NCI-H526 treated with DMSO at 0.1 percent for 48 hours (cell line): ENCODE data around the gene SCAMP1.
A peak's percentile ranks its signal among the peaks of the same experiment; 100 is the strongest.
"Not testable (repeated sequence)": the region's sequence is repeated elsewhere in the genome, so short reads cannot be mapped to it uniquely, and the experiment has no call there.

Source experiments
- DNase-seq: peaks from one replicate; lab custom pipeline; 2025; lab: John Stamatoyannopoulos, UW

Gene SCAMP1

DNA sequence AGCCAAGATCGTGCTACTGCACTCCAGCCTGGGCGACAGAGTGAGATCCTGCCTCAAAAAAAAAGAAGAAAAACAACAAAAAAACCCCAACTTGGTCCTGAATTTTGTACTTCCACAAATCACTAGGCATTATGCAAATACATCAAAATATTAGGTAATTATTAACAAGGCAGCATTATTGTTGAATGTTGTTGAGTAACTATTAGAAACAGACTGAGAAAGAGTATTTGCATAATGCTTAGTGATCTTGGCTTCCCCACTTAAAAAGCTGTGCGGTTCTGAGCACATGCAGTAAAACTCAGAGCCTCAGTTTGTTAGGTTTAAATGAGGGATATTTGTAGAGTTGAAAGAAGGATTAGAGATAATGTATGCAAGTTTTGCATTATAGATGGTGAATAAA, 64.2 kb downstream of the SCAMP1 start:
- no peak for DNase-seq

- DNase-seq, result no peak
Observed at GRCh38 chr5:78429332-78429980, 69.0 kb downstream of the SCAMP1 start.

- DNase-seq, result no peak
Observed at GRCh38 chr5:78430866-78431265, 70.4 kb downstream of the SCAMP1 start.

- no peak for DNase-seq
Observed at GRCh38 chr5:78433972-78434371, 73.6 kb downstream of the SCAMP1 start.

DNA sequence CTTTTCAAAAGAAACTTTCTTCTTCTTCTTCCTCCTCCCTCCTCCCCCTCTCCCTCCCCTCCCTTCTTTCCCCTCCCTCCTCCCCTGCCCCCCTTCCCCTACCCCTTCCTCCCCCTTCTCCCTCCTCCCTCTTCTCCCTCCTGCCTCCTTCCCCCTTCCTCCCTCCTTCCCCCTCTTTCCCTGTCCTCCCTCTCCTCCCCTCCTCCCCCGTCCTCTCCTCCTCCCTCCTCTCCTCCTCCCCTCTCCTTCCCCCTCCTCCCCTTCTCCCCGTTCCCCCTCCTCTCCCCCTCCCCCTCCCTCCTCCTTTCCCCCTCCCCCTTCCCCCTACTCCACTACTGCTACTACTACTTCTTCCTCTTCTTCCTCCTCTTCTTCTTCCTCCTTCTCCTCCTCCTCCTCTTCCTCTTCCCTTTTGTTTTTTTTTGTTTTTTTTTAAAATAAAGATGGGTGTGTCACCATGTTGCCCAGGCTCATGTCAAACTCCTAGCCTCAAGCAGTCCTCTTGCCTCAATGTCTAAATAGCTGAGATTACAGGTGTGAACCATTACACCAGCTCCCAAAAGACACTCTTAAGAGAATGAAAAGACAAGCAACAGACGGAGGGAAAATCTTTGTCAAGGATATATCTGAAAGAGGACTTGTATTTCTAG, 87.5 kb downstream of the SCAMP1 start:
- no peak for DNase-seq

DNA sequence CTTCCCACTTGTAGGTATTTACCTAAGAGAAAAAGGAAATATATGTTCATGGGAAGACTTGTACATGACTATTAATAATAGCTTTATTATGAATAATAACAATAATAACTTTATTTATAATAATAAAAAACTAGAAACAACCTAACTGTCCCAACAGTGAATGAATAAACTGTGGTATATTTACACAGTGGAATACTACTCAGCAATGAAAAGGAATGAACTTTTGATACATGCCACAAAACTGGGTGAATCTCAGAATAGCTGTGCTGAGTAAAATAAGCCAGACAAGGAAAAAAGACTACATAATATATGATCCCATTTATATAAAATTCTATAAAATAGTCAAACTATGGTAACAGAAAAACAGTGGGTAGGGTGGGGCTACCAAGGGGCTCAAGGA, 88.7 kb downstream of the SCAMP1 start:
- DNase-seq, result no peak

GRCh38 chr5:78457507-78457906, 97.1 kb downstream of the SCAMP1 start:
- DNase-seq, result not testable (repeated sequence)

DNA sequence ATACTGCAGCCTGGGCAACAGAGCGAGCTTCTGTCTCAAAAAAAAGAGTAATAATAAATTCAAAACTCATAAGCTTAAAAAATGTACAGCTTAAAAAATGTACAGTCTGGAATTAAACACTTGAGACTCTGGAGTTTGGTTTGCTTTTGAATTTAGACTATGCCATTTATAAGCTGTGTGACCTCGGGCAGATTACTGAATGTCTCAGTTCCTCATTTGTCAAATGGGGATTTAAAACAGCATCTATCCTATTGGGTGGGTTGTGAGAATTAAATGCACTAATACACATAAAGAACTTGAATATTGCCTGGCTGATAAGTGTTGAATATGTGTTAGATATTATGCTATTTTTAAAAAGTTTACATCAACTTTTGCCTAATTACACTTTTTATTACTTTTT, 98.4 kb downstream of the SCAMP1 start:
- DNase-seq, result no peak

DNA sequence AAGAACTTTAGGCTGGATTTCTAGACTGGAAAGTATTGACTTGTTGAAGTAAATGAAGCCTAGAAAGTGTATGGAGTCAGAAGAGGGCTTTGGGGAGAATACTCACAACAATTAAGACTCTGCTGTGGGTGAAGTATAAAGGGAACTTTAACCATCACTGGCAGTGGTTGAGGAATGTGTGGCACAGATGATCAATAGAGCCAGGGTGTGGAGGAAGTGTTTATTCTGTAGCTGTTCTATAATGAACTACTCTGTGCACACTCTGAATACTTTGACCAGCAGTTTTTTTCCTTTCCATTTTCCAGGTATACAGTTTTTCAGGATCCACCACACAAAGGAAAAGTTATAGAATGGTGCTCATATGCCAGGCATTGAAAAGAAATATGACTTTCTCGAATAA, 106.7 kb downstream of the SCAMP1 start:
- DNase-seq, result no peak

- DNase-seq, result no peak
Observed at GRCh38 chr5:78467752-78468357, 107.4 kb downstream of the SCAMP1 start.

DNA sequence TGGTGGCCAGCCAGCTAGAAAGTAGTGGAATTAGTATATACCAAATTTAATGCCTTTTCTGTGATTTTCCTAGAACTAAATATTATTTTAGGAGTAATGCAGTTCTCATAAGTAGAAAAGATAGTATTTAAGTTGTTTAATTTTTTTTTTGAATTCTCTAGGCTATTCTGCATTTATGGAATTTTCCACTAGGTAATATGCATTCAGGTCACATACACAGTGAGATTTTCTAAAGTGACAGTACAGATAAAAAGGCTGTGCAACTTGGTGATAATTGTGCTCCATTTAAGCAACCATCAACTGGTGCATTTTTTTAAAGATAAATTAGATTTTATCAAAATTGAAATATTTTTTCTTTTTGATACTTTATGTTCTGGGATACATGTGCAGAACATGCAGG, 111.5 kb downstream of the SCAMP1 start:
- DNase-seq, result no peak

DNA sequence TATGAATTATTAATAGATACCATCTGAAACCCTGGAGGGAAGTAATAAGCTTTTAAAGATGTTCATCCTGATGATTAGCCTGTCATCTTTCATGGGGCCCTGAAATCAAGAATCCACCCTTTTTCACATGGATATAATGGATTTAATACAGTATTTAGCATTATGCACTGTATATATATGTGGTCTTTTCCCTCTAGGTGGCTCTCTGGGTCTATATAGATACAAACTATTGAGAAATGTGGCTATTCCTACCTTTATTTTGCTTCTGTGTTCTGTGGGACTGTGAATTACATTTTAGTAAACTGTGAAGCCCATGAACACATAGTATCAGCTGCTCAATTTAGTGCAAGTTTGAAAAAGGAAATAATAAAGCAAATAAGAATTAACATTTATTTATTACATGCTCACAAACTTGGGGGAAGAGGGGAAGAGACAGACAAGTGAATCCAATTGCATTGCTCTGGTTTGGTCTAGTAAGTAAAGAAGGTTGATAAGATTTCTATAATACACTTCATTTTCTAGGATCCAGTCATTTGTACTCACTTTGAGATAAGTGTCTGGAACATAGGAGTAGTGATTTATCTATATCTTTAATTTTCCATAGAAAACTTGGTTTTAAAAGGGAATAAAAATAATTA, 112.2 kb downstream of the SCAMP1 start:
- DNase-seq, result no peak

GRCh38 chr5:78473751-78474150, 113.3 kb downstream of the SCAMP1 start:
- no peak for DNase-seq

DNA sequence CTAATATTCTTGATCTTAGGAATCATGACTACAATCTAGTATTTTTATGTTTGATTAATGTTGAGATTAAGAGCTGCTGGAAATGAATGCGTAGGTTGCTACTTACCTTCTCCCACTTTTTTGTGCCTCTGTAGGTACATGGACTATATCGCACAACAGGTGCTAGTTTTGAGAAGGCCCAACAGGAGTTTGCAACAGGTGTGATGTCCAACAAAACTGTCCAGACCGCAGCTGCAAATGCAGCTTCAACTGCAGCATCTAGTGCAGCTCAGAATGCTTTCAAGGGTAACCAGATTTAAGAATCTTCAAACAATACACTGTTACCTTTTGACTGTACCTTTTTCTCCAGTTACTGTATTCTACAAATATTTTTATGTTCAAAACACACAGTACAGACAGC, 115.0 kb downstream of the SCAMP1 start:
- DNase-seq, result no peak

DNA sequence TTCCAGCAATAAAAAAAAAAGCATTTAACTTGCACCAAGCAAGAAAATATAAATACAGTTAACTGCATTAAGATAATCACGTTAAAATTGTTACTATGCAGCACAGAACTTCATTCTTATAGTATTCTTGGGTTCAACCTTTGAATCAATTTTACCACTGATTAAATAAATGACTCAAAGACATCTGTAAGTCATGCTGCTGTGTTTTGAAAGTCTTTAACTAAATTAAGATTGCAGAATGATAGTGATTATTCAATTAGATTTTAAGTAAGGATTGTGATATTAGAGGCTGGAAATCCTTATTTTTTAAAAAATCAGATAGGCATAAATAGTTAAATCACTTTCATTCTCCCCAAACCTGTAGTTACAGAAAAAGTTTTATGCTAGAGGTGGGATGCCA, 116.4 kb downstream of the SCAMP1 start:
- DNase-seq, result no peak

DNA sequence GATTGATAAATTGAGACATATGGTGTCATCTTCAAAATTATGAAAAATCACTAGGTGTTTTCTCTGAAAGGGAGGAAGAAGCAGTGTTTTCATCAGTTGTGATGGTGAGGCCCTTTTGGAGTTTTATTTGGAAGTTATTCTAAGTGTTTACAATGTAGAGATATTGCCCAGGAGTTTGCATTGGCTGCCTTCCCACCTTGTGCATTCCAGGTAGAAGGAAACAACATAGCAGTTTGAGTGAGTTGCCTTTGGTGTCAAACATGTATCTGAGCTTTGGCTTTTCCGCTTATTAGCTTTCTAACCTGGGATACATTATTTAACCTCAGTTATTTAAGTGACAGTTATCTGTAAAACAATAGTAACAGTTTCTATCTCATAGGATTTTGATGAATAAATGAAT, 122.5 kb downstream of the SCAMP1 start:
- no peak for DNase-seq

- peak; percentile 17 for DNase-seq
Observed at GRCh38 chr5:78483809-78484521, 123.5 kb downstream of the SCAMP1 start.

DNA sequence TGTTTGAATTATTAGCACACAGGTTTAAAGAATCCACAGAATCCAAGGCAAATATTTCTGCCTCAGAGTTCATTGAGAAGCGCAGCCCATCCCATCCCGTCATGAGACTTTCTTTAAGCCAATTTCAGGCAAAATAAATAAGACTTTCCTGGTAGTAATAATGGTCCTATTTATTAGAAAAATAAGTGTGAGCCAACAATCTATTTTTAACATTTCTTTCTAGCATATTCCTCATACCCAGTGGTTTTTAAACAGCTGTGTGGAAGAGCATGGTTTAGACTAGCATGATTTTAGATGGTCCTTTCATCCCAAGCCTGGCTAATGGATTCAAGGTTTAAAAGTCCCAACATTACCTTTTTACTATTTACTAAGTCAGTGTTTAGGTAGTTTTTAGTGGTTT, 125.8 kb downstream of the SCAMP1 start:
- DNase-seq, result no peak

DNA sequence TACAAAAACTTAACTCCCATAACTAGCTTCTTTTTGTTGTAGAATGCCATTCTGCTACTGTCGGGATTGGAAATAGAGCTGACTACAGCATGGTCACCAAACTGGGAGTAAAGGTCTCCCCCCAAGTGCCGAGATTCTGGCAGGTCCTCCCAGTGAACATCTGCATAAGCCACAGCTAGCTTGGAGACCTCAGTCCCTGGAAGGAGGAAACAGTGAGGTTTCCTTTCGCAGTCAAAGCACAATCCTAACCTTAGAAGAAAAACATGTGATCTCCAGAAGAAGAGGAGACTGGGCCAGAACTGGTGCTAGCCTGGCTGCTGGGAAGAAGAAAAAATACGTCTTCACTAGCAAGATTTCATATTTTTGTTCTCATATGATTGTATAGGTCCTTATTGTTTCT, 127.4 kb downstream of the SCAMP1 start:
- no peak for DNase-seq

GRCh38 chr5:78490709-78491485, 130.5 kb downstream of the SCAMP1 start:
- DNase-seq, result no peak

- no peak for DNase-seq
Observed at GRCh38 chr5:78492224-78492623, 131.8 kb downstream of the SCAMP1 start.

- DNase-seq, result no peak
Observed at GRCh38 chr5:78492650-78493049, 132.2 kb downstream of the SCAMP1 start.
